Skeletal muscle cell (primary cell): ENCODE results near the gene MANF.
A peak's percentile ranks its signal among the peaks of the same experiment; 100 is the strongest.
"Not testable (repeated sequence)": the region's sequence is repeated elsewhere in the genome, so short reads cannot be mapped to it uniquely, and the experiment has no call there.

Source experiments
- DNase-seq: peaks from one replicate; pipeline ENCODE4 v3.0.0-alpha.2; 2010; ENCODE audit warnings: low read depth
- H3K4me3 ChIP-seq: 2 replicates; pipeline ENCODE4 v1.5.1; 2011; ENCODE audit warnings: low read depth, mild to moderate bottlenecking, control low read depth, low read length, moderate library complexity

The MANF gene

GRCh38 chr3:51387281-51387680 lies 2.2 kb downstream of the MANF start:
- H3K4me3 ChIP-seq: peak overlapping the region; percentile 22
- not testable (repeated sequence) for DNase-seq

DNA sequence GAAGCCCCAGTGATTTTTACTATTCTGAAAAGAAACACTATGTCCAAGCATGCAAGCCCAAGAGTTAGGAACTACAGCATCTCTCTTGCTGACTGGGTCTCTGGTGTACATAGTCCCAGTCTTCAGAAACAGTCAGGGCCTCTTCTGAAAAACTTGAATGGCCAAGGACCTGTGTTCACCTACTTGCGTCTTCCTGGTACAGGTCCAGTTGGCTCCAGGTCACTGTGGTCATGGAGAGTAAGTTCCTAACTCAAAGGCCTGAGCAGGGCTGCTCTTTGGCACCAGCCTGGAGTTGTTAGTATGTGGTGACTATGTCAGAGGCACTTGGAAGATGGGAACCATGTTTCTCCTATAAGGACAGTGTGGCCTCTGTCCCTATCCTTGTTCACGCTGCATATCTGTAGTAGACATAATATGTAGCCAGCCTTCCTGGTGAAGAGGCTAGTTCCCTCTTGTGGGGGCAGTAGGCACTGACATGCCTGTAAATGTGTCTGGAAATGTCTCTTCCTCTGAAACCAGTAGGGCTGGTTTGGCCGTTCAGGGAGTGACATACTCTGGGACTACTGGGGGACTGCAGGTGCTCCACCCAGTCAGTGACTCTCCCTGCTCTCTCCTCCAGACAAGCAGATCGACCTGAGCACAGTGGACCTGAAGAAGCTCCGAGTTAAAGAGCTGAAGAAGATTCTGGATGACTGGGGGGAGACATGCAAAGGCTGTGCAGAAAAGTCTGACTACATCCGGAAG lies 3.4 kb downstream of the MANF start:
- DNase-seq: no peak
- H3K4me3 ChIP-seq: no peak overlapping the region

DNA sequence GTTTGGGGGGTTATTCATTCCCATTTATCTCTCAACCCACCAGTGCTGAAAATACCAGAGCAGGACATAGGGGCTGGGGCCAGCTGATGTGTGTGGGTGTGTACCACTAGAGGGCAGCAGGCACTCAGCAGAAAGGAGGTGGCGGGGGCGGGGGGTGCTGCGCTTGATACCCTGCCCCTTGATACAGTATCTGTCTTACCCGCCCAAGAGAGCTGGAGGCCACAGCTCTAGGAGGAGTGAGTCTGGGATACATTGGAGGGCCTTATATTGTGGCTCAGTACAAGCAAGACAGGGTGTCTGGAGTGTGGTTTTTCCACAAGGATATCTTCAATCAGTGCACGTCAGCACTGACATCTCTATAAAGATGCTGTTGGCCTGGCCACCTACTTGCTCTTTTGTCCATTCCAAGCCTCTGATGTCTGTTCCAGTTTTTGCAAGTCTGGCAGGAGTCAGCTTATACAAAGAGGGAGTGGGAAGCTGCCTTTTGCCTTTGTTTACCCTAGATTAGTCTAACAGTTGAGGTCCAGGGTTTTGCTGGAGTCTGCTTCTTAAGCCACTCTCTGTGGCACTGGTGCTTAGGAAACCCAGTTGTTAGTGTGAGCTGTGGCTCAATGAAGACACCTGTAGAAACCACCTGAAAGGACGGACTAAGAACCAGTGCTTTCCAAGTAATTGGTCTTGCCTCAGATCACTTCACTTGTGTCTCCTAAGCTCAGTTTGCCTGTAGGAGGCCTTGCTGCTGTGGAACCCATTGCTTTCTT lies 4.5 kb downstream of the MANF start:
- no peak overlapping the region for H3K4me3 ChIP-seq

GRCh38 chr3:51390246-51391074 lies 5.4 kb downstream of the MANF start:
- H3K4me3 ChIP-seq: peak overlapping the region; percentile 37
- DNase-seq: no peak

More for the DNA sequence above, 4.5 kb downstream of the MANF start:
- no peak for DNase-seq

DNA sequence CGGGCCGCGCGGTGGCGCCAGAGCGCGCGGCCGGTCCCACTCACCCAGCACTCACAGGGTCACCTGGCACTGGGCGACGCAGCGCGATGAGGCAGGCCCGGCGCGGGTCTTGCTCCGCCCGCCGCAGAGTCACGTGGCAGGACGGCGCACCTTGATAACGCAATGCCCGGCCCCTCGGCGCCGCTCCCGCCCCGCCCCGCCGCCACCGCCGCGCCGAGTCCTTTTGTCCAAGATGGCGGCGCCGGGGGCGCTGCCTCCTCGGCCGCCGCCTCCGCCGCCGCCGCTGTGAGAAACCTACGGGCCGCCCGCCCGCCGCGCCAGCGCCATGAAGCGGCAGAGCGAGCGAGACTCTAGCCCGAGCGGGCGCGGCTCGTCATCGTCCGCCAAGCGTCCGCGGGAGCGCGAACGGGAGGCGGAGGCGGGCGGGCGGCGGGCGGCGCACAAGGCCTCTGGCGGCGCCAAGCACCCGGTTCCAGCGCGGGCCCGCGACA lies 6.0 kb downstream of the MANF start, which contains the start of gene RBM15B:
TSS of gene RBM15B (plus strand) at position 211 of the 491 bp plus-strand sequence. CDS start at position 326, 115 bp downstream.
- H3K4me3 ChIP-seq: peak within 1 kb of the TSS; percentile 69
- DNase-seq: peak; percentile 92

DNA sequence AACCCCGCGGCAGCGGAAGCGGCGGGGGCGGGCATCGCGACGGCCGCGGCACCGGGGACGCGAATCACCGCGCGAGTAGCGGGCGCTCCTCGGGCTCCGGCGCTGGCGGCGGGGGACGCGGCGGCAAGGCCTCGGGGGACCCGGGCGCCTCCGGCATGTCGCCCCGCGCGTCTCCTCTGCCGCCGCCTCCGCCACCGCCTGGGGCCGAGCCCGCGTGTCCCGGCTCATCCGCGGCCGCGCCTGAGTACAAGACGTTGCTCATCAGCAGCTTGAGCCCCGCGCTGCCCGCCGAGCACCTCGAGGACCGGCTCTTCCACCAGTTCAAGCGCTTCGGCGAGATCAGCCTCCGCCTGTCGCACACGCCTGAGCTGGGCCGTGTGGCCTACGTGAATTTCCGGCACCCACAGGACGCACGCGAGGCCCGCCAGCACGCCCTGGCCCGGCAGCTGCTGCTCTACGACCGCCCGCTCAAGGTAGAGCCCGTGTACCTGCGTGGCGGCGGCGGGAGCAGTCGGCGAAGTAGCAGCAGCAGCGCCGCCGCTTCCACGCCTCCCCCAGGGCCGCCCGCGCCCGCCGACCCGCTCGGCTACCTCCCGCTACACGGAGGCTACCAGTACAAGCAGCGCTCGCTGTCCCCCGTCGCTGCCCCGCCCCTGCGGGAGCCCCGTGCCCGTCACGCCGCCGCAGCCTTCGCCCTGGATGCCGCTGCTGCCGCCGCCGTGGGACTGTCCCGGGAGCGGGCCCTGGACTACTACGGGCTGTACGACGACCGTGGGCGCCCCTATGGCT lies 6.7 kb downstream of the MANF start:
- no peak for DNase-seq
- peak overlapping the region; percentile 69 for H3K4me3 ChIP-seq

DNA sequence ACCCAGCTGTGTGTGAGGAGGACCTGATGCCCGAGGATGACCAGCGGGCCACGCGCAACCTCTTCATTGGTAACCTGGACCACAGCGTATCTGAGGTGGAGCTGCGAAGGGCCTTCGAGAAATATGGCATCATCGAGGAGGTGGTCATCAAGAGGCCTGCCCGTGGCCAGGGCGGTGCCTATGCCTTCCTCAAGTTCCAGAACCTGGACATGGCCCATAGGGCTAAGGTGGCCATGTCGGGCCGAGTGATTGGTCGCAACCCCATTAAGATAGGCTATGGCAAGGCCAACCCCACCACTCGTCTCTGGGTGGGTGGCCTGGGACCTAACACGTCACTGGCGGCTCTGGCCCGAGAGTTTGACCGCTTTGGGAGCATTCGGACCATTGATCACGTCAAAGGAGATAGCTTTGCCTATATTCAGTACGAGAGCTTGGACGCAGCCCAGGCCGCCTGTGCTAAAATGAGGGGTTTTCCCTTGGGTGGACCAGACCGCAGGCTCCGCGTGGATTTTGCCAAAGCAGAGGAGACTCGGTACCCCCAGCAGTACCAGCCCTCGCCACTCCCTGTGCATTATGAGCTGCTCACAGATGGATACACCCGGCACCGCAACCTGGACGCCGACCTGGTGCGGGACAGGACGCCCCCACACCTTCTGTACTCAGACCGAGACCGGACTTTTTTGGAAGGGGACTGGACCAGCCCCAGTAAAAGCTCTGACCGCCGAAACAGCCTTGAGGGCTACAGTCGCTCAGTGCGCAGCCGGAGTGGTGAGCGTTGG lies 7.5 kb downstream of the MANF start:
- DNase-seq: no peak

GRCh38 chr3:51393134-51393495 lies 8.0 kb downstream of the MANF start:
- DNase-seq: no peak
- no peak overlapping the region for H3K4me3 ChIP-seq

More for the DNA sequence above, 7.5 kb downstream of the MANF start:
- peak overlapping the region; percentile 69 for H3K4me3 ChIP-seq

DNA sequence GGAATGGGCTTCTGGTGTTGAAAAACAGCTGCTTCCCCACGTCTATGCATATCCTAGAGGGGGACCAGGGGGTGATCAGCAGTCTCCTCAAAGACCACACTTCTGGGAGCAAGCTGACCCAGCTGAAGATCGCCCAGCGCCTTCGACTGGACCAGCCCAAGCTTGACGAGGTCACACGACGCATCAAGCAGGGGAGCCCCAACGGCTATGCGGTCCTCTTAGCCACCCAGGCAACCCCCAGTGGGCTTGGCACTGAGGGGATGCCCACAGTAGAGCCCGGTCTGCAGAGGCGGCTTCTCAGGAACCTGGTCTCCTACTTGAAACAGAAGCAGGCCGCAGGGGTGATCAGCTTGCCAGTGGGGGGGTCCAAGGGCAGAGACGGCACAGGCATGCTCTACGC lies 8.5 kb downstream of the MANF start:
- H3K4me3 ChIP-seq: no peak overlapping the region
- no peak for DNase-seq

GRCh38 chr3:51394541-51394940 lies 9.4 kb downstream of the MANF start:
- DNase-seq: no peak
- H3K4me3 ChIP-seq: no peak overlapping the region

DNA sequence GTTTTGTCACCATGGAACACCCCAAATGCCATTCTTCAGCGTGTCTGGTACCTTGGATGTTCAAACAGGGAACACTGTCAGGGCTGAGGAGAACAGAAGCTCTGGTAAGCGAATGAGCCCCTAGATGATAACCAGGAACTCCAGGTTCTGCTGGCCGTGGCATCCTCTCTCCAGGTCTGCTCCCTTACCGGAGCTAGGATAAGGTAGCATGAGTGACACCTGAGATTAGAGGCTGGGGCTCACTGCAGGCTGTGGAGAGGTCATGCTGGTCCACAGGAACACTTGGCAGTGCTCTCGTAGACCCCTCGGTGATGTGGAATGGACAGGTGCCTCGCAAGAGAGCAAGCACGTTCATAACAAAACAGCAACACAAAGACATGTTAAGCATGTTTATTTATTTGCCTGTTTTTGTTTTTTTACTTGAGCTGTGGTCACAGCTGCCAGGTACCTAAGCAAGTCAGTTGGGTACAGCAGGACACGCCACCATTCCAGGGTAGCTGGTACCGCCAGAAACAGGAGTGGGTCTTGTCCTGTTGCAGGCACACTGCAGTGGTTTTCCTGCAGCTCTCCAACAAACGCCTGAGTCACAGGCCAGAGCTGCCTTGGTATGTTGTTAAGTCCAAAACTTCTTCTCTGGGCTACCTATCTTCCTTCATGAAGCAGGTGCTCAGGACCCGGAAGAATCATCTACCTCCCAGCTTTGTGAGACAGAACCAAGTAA lies 10.6 kb downstream of the MANF start:
- no peak overlapping the region for H3K4me3 ChIP-seq
- DNase-seq: no peak

GRCh38 chr3:51396401-51396800 lies 11.3 kb downstream of the MANF start:
- DNase-seq: no peak
- H3K4me3 ChIP-seq: no peak overlapping the region

- H3K4me3 ChIP-seq: no peak overlapping the region
- no peak for DNase-seq
Measured at GRCh38 chr3:51397392-51397791, 12.3 kb downstream of the MANF start.

DNA sequence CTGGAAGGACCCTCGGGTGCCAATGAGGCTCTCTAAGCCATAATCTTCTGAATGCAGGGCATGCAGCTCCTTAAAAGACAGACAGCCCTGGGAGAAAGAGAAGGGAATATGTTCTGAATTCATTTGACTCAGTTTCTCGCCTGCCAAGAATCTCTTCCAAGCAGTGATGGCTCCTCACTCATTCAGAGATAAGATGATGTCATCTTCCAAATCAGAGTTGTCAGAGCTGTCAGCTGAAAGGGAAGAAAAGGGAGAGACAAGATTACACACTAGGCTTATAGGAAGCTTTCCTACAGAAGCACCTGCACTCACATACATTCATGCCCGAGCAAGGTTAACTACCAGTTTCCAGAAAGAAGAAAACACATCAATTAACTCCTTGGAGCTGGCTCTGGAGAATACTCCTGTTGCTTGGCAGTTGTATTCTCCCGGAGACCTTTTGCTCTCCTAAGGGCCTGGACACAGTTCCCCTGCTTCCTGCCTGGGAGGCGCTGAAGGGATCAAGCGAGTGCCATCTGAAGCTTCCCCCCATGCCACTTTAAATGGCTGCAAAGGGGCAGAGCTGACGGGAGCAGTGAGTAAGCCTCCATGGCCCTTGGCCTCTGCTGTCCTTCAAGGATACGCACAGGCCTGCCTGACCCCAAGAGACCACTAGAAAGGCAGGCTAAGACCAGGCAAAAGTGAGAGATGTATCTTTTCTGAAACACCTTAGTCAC lies 13.7 kb downstream of the MANF start:
- DNase-seq: no peak
- H3K4me3 ChIP-seq: no peak overlapping the region

DNA sequence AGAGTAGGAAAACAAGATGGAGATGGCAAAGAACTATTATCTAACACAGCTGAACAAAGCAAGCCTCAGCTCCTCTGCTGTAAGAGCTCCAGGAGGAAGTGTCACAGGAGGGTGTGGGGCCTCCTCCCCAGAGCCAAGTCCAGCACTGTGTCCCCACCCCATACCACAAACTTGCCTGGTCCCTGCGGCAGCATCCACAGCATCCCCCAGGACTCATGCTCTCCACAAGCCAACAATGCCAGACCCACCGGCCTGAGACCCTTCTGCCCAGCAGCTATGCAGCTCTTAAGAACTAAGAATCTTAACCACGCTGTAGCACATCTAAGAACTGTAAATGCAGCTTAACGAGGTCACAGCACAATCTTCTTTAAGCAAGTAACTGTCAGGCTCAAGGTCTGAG lies 15.1 kb downstream of the MANF start:
- H3K4me3 ChIP-seq: no peak overlapping the region
- no peak for DNase-seq

DNA sequence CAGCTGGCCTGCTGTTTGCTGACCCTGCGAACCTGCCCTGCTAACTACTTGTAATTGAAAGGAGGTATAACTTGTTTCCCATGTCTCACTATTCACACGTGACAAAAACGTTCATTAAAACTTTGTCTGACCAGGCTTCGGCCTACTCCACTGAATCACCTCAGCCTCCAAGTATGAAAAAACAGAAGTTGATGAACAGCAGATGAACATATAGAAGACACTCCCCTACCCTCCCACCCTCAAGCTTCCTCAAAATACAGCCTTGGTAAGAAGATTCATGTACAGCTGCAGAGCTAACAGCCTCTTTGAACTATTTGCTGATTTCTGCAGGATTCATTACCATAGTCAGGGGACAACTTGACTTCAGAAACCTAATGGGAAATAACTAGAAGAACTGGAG lies 16.6 kb downstream of the MANF start:
- H3K4me3 ChIP-seq: no peak overlapping the region
- DNase-seq: no peak

DNA sequence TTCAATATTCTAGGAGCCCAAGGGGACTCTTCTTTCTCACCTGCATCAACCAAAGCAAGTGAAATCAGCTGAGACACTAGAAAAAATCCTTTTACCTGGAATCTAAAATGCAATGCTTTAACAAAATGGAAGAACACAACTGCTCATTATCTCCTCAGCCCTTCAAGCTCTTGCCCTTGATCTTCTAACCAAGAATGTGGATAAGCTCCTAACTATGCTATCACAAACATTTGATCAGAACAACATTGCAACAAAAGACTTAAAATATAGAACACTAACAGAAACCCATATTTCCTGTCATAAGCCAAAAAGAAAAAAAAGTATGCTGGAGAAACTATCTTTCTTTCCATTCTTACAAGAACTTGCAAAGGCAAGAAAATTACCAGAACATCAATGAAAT lies 18.6 kb downstream of the MANF start:
- no peak for DNase-seq

More for the DNA sequence above, 18.6 kb downstream of the MANF start:
- H3K4me3 ChIP-seq: no peak overlapping the region
